Stimulated activated CD4-positive, alpha-beta T cell treated with anti-CD3 and anti-CD28 coated beads, Interleukin-1b, Interleukin-23, amount 100 ng/mL, for 24 hours (primary cell): ENCODE data around the gene MPP7.

Experiments used
- DNase-seq, 4 experiments: peaks; one replicate each; pipeline ENCODE4 v3.0.0-alpha.2; 2020; ENCODE audit warnings: low read depth in 4 of 4, low spot score in 1 of 4

The MPP7 gene

DNA sequence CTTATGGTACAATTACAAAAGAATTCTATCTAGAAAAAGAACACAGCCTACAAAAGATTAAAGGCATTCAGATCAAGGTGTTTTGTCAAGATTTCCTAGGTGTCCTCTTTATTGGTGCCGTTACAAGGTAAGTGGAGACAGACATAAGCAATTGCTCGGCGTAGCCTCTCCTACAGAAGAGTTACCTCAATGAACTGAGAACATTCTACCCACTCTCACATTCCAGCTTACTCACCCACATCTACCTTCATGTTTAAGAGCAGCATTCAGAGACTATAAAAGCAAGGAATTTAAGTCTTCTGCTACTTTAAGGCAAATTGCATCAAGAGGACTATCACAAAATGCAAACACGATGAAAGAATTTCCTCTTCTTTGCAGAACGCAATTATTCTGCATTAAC lies 29.5 kb downstream of the MPP7 start:
- DNase-seq, result no peak

DNA sequence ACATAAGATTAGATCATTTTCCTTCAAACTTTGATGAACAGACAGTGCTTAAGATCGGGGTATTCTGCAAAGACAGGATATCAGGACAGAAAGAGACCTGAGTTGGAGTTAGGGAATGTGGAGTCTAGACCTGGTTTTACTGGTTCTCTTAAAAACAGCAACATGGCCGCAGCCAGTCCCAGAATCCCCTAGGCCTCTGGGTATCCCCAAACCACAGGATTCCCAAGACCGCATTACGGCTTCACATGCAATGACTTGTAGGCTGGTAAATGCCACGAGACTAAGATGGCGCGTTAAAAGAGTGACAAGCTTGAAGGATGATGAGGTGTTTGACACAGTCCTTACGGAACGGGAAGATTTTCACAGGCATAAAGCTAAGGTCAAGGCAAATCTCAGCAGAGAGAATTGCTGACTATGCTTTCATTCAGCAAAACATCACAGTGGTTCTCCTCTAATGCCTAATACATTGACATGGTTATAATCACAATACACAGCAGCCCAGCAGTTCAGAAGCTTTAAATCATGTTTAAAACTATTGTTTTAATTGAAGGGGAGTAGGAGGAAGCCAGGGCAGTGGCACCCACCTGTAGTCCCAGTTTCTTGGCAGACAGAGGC lies 32.9 kb downstream of the MPP7 start:
- no peak for DNase-seq

DNA sequence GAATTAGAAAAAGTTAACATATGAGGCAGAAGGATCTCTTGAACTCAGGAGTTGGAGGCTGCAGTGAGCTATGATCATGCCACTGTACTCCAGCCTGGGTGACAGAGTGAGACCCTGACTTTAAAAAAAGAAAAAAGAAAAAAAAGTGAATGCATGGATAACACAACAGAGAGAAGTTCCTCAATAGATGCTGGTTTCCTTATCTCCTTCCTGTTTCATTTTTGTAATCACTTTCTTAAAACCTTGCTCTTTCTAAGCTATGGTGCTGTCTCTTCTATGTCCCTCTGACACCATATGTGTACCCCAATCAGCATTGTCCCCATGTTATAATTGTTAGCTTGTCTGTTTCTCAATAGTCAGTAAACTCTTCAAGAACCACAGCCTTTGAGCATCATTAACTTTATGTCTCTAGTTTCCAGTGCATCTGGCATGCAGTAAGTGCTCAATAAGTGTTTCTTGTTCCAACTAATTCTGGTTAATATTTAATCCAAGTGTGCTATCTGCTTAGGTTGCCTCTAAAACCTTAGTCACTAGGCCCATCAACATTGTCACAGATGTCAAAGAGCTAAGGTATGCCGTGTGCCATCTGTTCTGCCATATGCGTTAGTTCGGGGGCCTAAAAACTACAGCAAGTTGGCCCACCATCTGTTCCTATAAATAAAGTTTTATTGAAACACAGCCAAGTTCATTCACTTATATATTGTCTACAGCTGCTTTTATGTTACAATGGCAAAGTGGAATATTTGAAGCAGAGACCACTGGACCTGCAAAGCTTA lies 36.2 kb downstream of the MPP7 start:
- DNase-seq, result no peak

DNA sequence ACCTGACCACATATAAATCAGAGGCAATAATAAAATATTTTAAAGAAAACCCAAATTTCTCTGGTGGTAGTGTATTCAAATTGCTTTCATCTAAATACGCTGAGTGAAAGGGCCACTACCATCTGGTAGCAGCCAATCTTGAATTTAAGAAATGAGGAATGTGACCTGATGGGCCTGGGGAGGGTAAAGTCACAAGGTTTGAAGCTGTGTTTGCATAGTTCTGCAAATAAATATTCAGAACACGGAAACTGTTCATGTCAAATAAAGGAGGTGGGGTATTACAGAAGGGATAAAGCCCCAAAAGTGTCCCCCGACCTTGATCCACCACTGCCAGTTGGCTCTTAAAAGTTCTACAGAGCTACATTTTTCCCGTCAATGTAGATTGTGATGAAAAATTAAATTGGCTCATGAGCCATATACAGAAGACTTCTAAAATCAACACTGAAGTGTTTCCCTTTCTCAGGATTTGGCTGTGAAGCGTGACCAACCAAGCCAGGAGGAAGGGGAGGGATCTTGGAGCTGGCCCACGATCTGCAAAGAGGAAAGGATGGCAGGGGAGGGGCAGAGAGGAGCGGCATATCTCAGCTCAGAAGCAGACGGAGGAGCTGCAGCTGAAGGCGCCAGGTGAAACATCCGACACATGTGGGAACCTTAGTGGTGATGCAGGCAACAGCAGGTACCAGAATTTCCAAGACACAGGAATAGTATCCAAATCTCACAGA lies 39.6 kb downstream of the MPP7 start:
- DNase-seq, result no peak

DNA sequence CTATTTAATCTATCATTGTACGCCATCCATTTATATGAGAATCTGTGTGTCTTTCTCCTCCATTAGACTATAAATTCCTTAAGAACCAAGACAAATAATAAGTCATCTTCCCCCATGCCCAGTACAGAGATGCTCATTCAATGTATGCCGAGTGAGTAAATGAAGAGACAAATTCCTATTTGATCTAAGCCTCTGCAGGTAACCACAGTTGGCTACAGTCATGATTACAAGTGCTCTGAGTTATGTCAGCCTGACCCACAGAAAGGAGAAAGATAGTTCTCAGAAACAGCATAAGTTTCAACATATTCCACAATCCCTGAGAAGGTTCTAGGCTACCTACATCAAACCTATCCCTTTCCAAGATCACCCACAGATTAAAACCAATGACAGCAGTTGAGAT lies 46.1 kb downstream of the MPP7 start:
- DNase-seq, result no peak

DNA sequence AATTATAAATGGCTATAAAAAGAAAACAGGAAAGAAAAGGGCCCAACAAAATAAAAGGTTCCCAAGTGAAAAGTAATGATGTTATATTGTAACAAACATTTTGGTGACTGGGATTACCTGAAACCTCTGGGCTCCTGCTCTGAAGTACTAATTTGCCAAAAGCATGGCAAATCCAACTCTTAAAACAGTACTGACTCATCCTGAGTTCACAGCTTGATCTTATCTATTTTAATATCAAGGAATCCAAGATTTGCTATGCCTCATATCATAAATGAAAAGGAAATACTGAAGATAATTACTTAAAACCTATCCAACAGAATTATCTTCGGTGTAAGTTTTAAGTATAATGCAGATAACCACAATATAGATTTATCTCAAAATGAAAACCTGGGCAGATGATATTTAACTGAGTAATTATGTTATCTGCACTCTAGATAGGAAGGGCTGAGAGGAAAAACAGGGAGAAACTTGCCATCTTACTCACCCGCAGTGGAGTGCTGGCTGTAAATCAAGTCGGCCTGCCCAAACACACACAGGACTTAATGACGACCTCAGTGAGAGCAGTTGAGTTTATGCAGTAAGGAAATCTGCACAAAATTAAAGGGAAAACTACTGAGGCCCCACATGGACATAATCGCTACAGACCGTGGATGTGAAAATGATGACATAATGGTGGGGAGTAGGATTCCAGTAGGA lies 48.4 kb downstream of the MPP7 start:
- no peak for DNase-seq

DNA sequence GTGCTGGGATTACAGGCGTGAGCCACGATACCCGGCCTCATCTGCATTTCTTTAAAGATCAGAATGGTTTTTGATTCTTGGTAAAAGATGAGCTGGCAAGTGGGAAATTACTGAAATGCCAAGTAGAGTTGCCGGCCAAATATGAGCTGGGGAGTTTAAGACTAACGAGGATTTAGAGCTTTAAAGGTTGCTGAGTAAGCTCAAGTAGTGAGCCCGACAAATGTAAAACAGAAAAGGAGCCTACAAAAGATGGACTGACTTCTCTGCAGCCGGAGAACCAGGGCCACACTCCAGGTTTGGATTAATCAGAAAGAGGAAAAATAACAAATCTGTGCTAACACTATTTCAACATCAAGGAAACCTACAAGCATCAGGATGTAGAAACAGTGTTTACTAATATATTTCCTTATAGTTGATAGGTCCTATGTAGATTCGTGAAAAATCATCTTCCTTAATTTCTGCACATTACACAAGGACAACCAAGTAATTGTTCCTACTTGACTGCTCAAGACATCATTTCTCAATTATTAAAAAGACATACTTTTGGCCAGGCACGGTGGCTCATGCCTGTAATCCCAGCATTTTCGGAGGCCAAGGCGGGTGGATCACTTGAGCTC lies 49.6 kb downstream of the MPP7 start:
- DNase-seq, result no peak
